Adipose tissue (tissue), 3 donors: ENCODE data around the gene CCDC201. TPM values are rescaled to one million over a fixed set of nuclear protein-coding genes. Genes with fewer than 3 reads are reported as not detected.
"Not testable (repeated sequence)": the region's sequence is repeated elsewhere in the genome, so short reads cannot be mapped to it uniquely, and the experiment has no call there.

ENCODE experiments used
- H3K27ac ChIP-seq: one replicate; pipeline ENCODE4 v1.5.1; 2013; ENCODE audit warnings: low read depth, low read length
- WGBS, 3 donors: extraction: QIAGEN DNeasy Blood & Tissue Kit; methylation state at CpG; one replicate each; pipeline ENCODE4 v1.1.7; 2013; 5-methylcytosine and 5-hydroxymethylcytosine counted together
- polyA plus RNA-seq, 3 donors: library from polyadenylated mRNA; stranded (reverse); fragments of 200-250 nt; gene quantifications; one replicate each; pipeline ENCODE4 v1.2.3, GENCODE V29; 2013
- donor health status: healthy with polysubstance abuse.
- donor health status: Bipolar disorder and iron deficiency.
- donor health status: healthy.

CCDC201 gene
- polyA plus RNA-seq, 3 donors: not detected

DNA sequence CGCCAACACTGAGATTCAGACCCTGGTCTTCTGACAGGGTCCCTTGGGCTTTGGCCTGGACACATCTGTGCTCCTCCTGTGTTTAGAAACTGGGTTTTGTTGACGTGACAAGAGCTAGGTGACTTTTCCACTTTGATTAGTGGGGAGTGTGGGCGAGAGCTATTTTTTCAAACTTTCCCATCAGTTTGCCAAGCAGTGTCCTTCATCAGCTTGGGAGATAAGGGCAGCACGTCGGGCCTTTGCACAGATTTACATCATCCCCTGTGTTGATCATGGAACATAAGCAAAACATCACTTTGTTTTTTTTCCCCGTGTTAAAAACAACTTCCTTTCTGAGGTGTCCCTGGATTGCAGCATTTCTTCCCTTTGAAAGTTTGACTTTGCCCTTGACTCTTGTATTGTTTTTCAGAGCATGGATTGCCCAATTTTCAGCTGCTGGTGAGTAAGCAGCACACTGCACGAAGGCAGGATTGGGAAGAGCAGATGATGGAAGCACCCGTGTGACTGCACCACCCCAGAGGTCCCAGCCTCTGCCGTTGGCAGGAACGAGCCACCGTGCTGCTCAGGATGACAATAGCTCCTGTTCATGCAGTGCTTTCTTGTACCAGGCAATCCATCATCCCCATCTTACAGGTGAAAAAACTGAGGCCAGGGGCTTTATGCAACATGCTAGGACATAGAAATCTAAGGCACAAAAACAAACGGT lies 9.0 kb upstream of the CCDC201 start:
- no peak overlapping the region for H3K27ac ChIP-seq
- WGBS, 3 donors: 56 to 75% (median 74%) methylated on average over 12 of the region's 12 CpGs

DNA sequence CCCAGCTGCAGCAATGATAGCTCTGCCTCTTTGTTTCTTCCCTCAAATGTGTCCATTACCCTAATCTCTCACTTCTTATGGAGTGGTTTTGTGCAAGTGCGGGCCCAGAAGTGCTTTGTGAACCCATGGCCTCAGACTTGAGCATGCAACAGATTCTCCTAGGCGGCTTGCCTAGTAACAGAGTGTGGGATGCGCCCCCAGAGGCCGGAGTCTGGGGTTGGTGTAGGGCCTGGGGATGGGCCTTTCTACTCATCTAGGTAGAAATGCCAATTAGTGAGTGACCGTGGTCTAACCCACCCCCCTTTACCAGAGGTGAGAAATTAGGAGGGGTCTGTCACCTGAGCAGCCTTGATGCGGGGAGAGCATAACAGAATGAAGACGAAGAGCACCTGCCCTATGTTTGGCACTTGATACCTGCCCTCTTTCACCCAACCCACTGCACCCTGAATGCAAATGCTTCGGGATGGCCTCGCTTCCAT lies 8.4 kb upstream of the CCDC201 start:
- 88 to 94% (median 91%) methylated on average over 9 of the region's 9 CpGs for whole genome bisulfite sequencing, 3 donors
- no peak overlapping the region for H3K27ac ChIP-seq

DNA sequence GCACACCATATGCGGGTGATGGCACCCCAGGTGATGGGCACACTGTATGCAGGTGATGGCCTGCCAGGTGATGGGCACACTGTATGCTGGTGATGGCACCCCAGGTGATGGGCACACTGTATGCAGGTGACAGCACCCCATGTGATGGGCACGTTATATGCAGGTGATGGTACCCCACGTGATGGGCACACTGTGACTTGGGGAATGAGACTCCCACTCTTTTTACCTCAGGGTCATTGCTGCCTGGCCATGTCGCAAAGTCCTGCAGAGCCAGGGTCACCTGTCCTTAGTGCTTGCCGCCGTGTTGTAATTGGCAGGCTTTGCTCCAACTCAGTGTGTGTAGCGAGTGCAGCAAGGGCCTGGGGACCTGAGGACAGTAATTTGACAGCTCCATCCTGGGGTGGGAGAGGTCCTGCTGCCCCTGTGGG lies 7.6 kb upstream of the CCDC201 start:
- WGBS, 3 donors: 80 to 91% (median 89%) methylated on average over 7 of the region's 7 CpGs

DNA sequence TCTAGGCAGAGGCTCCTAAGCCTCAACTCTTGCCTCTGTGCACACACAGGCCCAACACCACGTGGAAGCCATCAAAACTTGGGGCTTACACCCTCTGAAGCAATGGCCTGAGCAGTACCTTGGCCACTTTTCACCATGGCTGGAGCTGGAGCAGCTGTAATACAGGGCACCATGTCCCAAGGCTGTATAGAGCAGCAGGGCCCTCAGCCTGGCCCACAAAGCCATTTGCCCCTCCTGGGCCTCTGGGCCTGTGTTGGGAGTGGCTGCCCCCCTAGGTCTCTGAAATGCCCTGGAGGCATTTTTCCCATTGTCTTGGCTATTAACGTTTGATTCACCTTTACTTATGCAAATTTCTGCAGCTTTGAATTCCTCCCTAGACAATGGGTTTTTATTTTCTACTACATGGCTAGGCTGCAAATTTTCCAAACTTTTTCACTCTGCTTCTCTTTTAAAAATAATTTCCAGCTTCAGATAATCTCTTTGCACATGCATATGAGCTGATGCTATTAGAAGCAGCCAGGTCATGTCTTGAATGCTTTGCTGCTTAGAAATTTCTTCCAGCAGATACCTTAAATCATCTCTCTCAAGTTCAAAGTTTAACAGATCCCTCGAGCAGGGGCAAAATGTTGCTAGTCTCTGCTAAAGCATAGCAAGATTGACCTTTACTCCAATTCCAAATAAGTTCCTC lies 5.7 kb upstream of the CCDC201 start:
- 31 to 43% (median 42%) methylated on average over 3 of the region's 3 CpGs for WGBS, 3 donors
- no peak overlapping the region for H3K27ac ChIP-seq

More for the DNA sequence above, 7.6 kb upstream of the CCDC201 start:
- no peak overlapping the region for H3K27ac ChIP-seq

DNA sequence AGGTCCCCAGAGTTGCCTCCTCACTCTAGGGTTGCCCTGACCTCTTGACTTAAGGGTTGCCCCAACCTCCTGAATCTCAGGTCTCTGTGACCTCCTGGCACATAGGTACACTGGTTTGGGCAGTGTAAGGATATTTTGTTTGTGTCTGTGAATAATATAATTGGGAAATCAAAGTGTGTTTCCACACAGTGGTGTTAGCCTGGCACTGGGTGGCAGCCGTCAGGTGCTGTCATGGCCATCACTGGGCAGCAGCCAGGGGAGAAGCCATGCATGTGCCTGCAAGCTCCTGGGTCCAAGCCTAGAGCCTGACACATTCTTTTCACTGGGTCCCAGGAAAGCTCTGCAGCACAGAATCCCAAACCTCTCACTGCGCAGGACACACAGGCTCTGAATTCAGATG lies 3.6 kb upstream of the CCDC201 start:
- WGBS, 3 donors: 88 to 93% (median 92%) methylated on average over 2 of the region's 2 CpGs

DNA sequence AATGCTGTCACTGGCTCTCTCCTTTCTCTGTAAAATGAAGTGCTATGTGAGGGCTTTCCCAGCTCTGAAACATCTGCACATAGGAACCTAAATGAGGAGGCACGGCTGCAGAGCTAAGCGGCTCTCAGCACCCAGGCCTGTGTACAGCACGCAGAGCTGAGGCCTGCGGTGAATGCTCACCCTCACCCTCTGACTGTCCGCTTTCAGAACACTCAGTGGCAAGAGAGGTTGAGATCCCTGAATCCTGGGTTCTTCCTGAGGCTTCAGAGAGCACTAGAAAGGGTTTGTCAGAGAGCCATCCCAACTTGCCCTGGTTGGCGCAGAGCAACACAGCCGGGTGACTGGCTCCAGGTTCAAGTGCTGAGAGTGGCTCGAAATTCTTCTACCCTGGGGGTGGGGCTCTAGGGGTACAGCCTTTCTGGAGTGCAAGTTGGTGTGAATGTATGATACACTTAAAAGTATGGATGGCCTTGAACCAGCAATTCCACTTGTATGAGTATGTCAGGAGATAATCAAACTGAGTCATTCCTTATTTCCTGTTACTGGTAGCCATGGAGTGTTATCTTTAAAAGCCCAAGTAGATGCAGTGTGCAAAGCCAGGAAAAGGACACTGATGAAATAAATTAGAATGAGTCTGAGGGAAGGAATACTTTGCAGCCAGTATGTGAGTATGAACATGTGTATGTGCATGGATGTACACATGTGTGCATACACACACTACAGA lies 1.7 kb upstream of the CCDC201 start:
- 92 to 93% (median 92%) methylated on average over 8 of the region's 8 CpGs for WGBS, 3 donors
- no peak overlapping the region for H3K27ac ChIP-seq

More for the DNA sequence above, 3.6 kb upstream of the CCDC201 start:
- no peak overlapping the region for H3K27ac ChIP-seq

DNA sequence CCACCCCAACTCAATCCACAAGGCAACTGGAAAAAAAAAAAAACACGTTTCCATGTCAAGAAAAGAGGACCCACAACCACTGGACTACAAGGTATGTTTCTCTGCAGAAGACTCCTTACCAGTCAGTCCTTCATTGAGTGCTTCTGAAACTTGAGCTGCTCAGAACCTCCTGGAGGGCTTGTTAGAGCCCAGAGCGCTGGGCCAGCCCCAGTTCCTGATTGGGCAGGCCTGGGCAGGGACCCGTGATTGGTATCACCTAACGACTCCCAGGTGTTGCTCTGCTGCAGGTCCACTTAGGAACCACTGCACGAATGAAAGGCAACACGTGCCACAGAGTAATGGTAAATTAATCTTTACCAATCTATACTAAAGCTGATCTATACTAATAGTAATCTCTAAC lies 473 bp upstream of the CCDC201 start:
- no peak overlapping the region for H3K27ac ChIP-seq
- WGBS, 3 donors: 74 to 89% (median 87%) methylated on average over 6 of the region's 6 CpGs

DNA sequence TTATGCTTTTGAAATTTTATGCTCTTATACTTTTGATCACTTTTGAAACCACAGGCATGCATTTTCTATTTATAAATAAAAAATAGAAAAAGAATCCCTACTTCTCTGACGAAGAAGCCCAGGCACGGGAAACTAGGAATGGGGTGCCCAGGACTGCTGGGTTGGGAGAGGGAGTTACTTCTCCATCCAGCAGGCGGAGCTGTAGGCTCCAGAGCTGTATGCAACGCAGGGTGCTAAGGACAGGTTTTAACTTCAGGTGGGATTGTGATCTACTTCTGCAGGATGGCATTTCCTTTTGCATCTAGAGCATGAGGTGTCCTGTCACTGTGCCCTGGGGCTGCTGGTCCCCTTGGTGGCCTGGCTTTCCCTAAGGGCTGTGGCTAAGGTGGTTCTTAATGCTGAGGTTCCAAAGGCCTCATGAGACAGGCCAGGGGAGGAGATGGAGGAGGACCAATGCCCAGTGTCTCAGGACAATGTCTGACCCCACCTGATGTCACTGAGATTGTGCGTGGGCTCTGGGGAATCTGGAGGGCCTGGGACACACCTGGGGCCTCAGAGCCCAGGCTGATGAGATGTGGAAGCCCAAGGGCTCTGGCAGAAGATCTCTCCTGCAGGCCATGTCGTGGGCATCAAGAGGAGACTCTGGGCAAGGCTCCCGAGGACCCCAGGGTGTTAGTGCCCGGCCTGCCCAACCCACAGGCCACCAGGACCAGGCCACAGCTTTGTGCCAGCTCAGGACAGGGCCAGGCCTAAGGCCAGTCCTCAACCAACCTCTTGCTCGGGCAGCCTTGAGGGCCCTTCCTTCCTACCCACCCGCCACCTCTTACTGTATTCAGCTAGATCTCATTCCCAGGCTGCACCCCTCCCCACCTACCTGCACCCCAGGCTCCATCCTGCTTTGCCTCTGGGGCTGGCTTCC lies 507 bp downstream of the CCDC201 start:
- H3K27ac ChIP-seq: no peak overlapping the region
- 63 to 76% (median 73%) methylated on average over 10 of the region's 10 CpGs for WGBS, 3 donors

DNA sequence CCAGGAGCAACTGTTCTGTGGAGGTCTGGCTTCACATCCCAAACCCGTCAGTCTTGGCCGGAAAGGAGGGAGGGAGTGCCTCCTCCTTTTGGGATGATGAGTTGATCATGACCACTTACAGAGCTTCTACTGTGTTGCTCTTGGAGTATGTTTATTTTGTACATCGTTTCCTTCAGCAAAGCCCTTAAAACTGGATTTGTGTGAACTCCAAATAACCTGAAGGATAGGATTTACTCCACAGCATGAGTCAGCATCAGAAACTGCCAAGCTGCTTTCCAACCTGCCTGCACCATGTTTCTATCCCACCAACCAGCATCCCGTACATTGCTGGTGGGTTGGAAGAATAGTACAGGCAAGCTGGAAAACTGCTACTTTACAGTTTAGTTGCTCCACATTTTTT lies 3.5 kb downstream of the CCDC201 start:
- WGBS, 3 donors: 67 to 78% (median 76%) methylated on average over 4 of the region's 4 CpGs
- H3K27ac ChIP-seq: no peak overlapping the region

DNA sequence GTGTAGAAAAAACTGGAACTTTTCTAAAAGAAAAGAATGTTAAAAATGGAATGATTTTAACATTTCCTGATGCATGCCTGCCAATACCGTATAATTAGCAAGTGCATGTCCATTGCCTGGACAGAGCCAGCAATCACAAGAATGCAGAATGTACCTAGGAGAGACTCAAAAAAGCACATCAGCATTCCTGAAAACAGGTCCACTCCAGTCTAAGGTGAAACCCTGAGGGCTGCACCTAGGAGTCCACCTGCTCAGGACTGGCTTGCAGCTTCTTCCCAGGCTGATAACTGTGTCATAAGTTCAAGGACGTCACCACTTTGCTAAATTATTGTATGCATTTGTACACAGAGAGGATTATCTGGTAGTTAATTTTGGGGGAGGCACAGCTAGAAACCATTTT lies 5.4 kb downstream of the CCDC201 start:
- 52 to 75% (median 72%) methylated on average over 2 of the region's 2 CpGs for WGBS, 3 donors
- H3K27ac ChIP-seq: no peak overlapping the region

DNA sequence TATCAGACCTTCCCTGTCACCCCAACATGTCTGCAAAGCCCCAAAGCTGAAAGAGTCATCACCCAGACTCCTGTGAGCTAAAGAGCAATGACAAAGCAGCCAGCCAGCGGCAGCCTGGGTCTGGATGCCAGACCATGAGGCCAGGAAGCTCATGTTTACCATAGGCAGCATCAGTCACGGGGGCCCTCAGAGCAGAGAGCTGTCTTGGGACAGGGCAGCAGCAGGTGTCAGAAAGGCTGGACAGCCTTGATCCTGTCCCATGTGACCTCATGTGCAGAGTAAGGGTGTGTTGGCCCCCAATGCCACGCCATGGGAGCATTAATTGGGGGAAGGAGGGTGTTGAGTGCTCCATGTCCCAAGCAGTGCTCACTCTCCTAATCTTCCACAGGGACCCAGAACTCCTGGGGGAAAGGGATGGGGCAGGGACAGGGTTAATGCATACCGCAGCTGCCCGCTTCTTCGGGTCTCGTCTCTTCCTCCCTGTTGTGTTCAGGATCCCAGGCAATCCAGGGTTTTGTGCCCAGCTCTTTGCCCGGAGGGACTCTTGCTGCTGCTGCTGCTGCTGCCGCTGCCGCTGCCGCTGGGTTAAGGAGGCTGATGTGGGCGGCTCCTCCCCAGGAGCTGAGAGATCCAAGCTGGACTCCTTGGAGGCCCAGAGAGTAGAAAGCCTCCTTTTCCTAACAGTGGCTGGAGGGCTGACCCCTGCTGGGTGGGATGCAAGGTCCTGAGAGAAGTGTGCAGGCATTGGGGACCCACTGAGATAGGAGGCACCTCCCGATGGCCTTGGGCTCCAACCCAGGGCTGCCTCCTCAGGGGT lies 7.1 kb downstream of the CCDC201 start:
- WGBS, 3 donors: 73 to 82% (median 75%) methylated on average over 13 of the region's 13 CpGs
- H3K27ac ChIP-seq: no peak overlapping the region

DNA sequence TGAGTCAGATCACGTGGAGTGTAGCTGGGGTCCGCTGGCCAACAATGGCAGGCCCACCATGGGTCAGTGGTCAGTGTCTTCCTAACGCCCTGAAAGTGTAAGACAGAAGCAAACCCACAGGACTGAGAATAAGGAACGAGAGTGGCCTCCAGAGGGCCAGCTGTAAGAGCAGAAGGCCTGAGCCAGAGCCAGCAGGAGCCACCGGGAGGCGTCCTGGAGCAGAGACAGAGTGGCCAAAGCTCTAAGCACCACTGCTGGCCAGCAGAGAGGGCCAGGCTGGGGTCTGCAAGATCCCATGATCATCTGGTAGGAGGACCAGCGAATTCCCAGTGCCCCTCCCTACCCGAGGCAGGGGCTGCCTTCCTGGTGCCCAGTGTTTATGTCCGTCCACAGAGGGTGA lies 9.2 kb downstream of the CCDC201 start:
- no peak overlapping the region for H3K27ac ChIP-seq
- WGBS, 3 donors: 56 to 74% (median 64%) methylated on average over 9 of the region's 9 CpGs

DNA sequence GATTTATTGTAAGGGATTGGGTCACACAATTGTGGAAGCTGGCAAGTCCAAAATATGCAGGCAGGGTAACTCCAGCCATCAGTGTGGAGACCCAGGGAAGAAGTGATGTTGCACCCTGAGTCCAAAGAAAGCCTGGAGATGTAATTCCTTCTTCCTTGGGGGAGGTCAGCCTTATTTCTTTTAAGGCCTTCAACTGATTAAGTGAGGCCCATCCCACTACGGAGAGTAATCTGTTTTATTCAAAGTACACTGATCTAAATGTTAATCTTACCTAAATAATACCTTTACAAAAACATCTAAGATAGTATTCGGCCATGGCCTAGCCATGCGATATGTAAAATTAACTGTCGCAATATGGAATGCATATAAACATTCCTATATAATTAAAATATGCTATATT lies 16.0 kb downstream of the CCDC201 start:
- not testable (repeated sequence) for H3K27ac ChIP-seq
- WGBS, 3 donors: 88 to 94% (median 92%) methylated on average over 4 of the region's 4 CpGs

DNA sequence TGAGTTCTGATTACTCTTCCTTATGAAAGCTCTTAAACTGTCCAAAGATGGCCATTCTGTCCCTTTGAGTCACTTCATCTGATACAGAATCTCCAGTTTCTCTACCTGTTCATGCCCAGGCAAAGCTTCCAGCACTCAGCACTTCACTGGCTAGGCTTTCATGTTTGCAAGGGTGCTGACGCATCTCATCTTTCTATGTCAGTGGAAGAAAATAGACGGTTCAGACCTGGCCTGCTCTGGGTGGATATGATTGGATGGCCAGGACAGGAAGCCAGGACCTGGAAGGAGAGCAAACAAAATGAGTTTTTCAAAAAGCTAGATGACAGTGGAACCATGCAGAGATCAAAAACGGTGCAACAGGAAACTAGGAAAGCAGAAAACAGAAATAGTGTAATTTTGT lies 17.2 kb downstream of the CCDC201 start:
- WGBS, 3 donors: 20 to 34% (median 28%) methylated on average over 3 of the region's 3 CpGs
- not testable (repeated sequence) for H3K27ac ChIP-seq

DNA sequence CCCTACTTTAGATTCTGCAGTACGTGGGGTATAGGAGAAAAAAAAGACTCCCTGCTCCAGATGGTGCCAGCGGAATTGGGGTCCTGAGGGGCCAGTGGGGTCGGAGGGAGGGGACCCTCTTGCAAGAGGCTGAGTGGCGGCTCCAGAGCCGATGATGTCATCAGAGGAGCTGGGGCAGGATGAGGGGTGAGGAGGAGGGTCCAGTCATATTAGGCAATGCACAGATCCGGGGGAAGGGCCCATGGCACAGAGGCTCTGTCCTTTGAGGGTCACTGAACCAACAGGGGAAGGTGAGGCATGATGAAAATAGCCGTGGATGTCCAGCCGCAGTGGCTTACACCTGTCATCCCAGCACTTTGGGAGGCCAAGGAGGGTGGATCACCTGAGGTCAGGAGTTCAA lies 19.4 kb downstream of the CCDC201 start:
- not testable (repeated sequence) for H3K27ac ChIP-seq
- WGBS, 3 donors: 74 to 82% (median 82%) methylated on average over 8 of the region's 8 CpGs

DNA sequence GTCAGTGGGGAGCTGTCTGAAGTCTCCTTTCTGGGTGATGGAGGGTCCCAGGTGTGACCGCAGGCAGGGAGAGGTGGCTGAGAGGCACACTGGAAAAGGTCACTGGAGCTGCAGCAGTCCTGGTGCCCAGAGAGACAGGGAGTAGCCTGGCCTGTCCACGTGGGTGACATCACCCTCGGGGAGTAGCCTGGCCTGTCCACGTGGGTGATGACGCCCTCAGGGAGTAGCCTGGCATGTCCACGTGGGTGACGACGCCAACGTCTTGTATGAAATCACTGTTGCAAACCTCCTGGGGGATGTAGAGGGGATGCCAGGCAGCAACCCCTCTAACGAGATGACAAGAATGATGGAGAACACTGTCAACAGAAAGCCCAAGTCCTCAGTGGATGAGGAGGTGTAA lies 19.9 kb downstream of the CCDC201 start:
- WGBS, 3 donors: 66 to 83% (median 71%) methylated on average over 9 to 10 of the region's 10 CpGs
- H3K27ac ChIP-seq: not testable (repeated sequence)

DNA sequence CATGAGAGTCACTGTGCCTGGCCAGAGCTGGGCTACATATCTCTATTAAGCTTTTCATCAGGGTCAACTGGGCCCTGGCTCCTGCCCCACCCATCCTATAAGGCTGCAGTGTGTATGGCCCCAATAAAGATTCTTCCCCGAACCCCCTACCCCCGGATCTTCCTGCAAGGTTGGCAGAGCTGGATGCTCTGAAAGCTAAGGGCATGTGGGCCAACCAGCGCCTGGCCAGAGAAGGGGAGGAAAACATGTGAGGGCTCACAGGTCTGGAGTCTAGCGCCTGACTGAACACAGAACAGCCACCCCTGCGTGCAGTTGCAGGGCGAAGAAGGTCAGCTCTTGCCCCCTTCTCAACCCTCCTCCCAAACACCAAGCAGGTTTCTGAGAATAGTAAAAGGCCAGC lies 24.1 kb downstream of the CCDC201 start:
- not testable (repeated sequence) for H3K27ac ChIP-seq
- WGBS, 3 donors: 67 to 82% (median 82%) methylated on average over 6 of the region's 6 CpGs
